IMR-90 (cell line): ENCODE results near the gene CROCC. TPM values are rescaled to one million over a fixed set of nuclear protein-coding genes. Genes with fewer than 3 reads are reported as not detected.

Experiments
- ATAC-seq: fragments of 200-7000 bp; cut with Tn5 transposase; 2 replicates; pipeline ENCODE4 v1.9.1; 2020; ENCODE audit warnings: low read depth, mild to moderate bottlenecking, moderate library complexity
- BruUV-seq: library from RNA; stranded (reverse); fragments of 400-500 nt; replicated peaks from 2 replicates; lab custom pipeline; 2021; lab: Mats Ljungman, UMichigan
- CTCF ChIA-PET: fragments of 300-600 bp; formaldehyde crosslinking; extraction: SDS; loops from one replicate; lab custom pipeline; 2021; ENCODE audit warnings: antibody characterized with exemption; lab: Yijun Ruan, JAX
- POLR2A ChIA-PET: fragments of 300-600 bp; sonication (Branson Sonifier 250); formaldehyde crosslinking; loops from one replicate; lab custom pipeline; 2022; ENCODE audit warnings: antibody characterized with exemption; ENCODE audit not compliant: unreplicated experiment; lab: Charles Lee
- DNase-seq: peaks from one replicate; pipeline ENCODE4 v3.0.0; 2013
- H2AFZ ChIP-seq: replicated peaks from 2 replicates; pipeline ENCODE3; 2013; ENCODE audit warnings: low read length, mild to moderate bottlenecking; ENCODE audit not compliant: poor library complexity
- H2AK5ac ChIP-seq: 2 replicates; pipeline ENCODE4 v1.6.1; 2013; ENCODE audit warnings: low read depth, low read length, inconsistent platforms
- H2AK9ac ChIP-seq: replicated peaks from 2 replicates; pipeline ENCODE3; 2013; ENCODE audit warnings: mild to moderate bottlenecking, low read depth, low read length, moderate library complexity; ENCODE audit not compliant: poor library complexity
- H2BK120ac ChIP-seq: 2 replicates; pipeline ENCODE4 v1.6.1; 2013; ENCODE audit warnings: low read depth, low read length, inconsistent platforms
- H2BK15ac ChIP-seq: 3 replicates; pipeline ENCODE4 v1.6.1; 2013; ENCODE audit warnings: low read depth, low read length, inconsistent platforms
- H2BK20ac ChIP-seq: 2 replicates; pipeline ENCODE4 v1.6.1; 2013; ENCODE audit warnings: low read depth, mild to moderate bottlenecking, inconsistent platforms, low read length, moderate library complexity
- H2BK5ac ChIP-seq: 2 replicates; pipeline ENCODE4 v1.6.1; 2013; ENCODE audit warnings: mild to moderate bottlenecking, low read depth, low read length, inconsistent platforms; ENCODE audit not compliant: poor library complexity, severe bottlenecking
- H3K14ac ChIP-seq: replicated peaks from 2 replicates; pipeline ENCODE4 v1.6.1; 2013; ENCODE audit warnings: low read depth, low read length, inconsistent platforms
- H3K18ac ChIP-seq: 2 replicates; pipeline ENCODE4 v1.6.1; 2013; ENCODE audit warnings: low read depth, low read length, control low read depth
- H3K23ac ChIP-seq: 2 replicates; pipeline ENCODE4 v1.6.1; 2013; ENCODE audit warnings: low read depth, low read length, inconsistent platforms
- H3K27ac ChIP-seq: 2 replicates; pipeline ENCODE4 v1.5.1; 2013; ENCODE audit warnings: mild to moderate bottlenecking, control low read depth, low read length; ENCODE audit not compliant: insufficient read depth
- H3K27me3 ChIP-seq: 2 replicates; pipeline ENCODE4 v1.6.1; 2013; ENCODE audit warnings: low read length; ENCODE audit not compliant: control insufficient read depth, insufficient read depth
- H3K36me3 ChIP-seq: 2 replicates; pipeline ENCODE4 v1.6.1; 2013; ENCODE audit warnings: low read length, mixed read lengths; ENCODE audit not compliant: control insufficient read depth, insufficient read depth
- H3K4ac ChIP-seq: 2 replicates; pipeline ENCODE4 v1.6.1; 2013; ENCODE audit warnings: low read depth, low read length, inconsistent platforms
- H3K4me1 ChIP-seq: 2 replicates; pipeline ENCODE4 v1.6.1; 2013; ENCODE audit warnings: low read length, mixed read lengths; ENCODE audit not compliant: control insufficient read depth, insufficient read depth
- H3K4me2 ChIP-seq: 2 replicates; pipeline ENCODE4 v1.6.1; 2013; ENCODE audit warnings: low read depth, mild to moderate bottlenecking, control low read depth, low read length, moderate library complexity
- H3K4me3 ChIP-seq: 2 replicates; pipeline ENCODE4 v1.5.1; 2013; ENCODE audit warnings: low read depth, mild to moderate bottlenecking, control low read depth, low read length, moderate library complexity; ENCODE audit not compliant: insufficient read depth
- H3K56ac ChIP-seq: 2 replicates; pipeline ENCODE4 v1.6.1; 2013; ENCODE audit warnings: low read length, inconsistent platforms; ENCODE audit not compliant: insufficient read depth; ENCODE audit errors: extremely low read depth
- H3K79me1 ChIP-seq, 2 experiments: 2 replicates each; pipeline ENCODE4 v1.6.1; 2013; ENCODE audit warnings: low read length in 2 of 2, inconsistent platforms in 1 of 2, low read depth in 1 of 2
- H3K9ac ChIP-seq: 2 replicates; pipeline ENCODE4 v1.6.1; 2013; ENCODE audit warnings: low read depth, low read length, control low read depth
- H3K9me1 ChIP-seq: 2 replicates; pipeline ENCODE4 v1.6.1; 2013; ENCODE audit warnings: low read length, inconsistent platforms; ENCODE audit not compliant: insufficient read depth
- H3K9me3 ChIP-seq: 2 replicates; pipeline ENCODE4 v1.6.1; 2013; ENCODE audit warnings: low read length; ENCODE audit not compliant: control insufficient read depth, insufficient read depth
- H4K20me1 ChIP-seq: 2 replicates; pipeline ENCODE4 v1.6.1; 2013; ENCODE audit warnings: low read length, inconsistent platforms; ENCODE audit not compliant: insufficient read depth
- H4K5ac ChIP-seq: 2 replicates; pipeline ENCODE4 v1.6.1; 2013; ENCODE audit warnings: mild to moderate bottlenecking, low read depth, low read length, control low read depth
- H4K8ac ChIP-seq, 2 experiments: 2 replicates each; pipeline ENCODE4 v1.6.1; 2013; ENCODE audit warnings: low read depth in 2 of 2, low read length in 2 of 2, control low read depth in 1 of 2, inconsistent platforms in 1 of 2
- H4K91ac ChIP-seq: 2 replicates; pipeline ENCODE4 v1.6.1; 2013; ENCODE audit warnings: low read depth, low read length, inconsistent platforms; ENCODE audit not compliant: insufficient read depth
- BHLHE40 ChIP-seq: fragments of 150-350 bp; IDR thresholded peaks from 2 replicates; pipeline ENCODE4 v1.6.1; 2016; ENCODE audit warnings: mild to moderate bottlenecking, low read depth, low read length
- CEBPB ChIP-seq: IDR thresholded peaks from 2 replicates; pipeline ENCODE4 v1.6.1; 2012; ENCODE audit warnings: low read depth, low read length, improper control_type of control experiment
- CHD1 ChIP-seq: IDR thresholded peaks from 2 replicates; pipeline ENCODE4 v1.6.1; 2012; ENCODE audit warnings: low read depth, low read length, improper control_type of control experiment
- CTCF ChIP-seq: conservative IDR thresholded peaks from 2 replicates; pipeline ENCODE4 v1.5.1; 2012; ENCODE audit warnings: mild to moderate bottlenecking, low read depth, low read length, improper control_type of control experiment
- ELK1 ChIP-seq: fragments of 150-350 bp; IDR thresholded peaks from 2 replicates; pipeline ENCODE4 v1.6.1; 2016; ENCODE audit warnings: low read depth, mild to moderate bottlenecking, low read length, moderate library complexity, borderline replicate concordance
- FOS ChIP-seq: fragments of 150-350 bp; IDR thresholded peaks from 2 replicates; pipeline ENCODE4 v1.6.1; 2016; ENCODE audit warnings: low read depth, low read length
- MAFK ChIP-seq: IDR thresholded peaks from 2 replicates; pipeline ENCODE4 v1.6.1; 2012; ENCODE audit warnings: low read depth, low read length, improper control_type of control experiment
- MAZ ChIP-seq: IDR thresholded peaks from 2 replicates; pipeline ENCODE4 v1.6.1; 2012; ENCODE audit warnings: low read depth, mild to moderate bottlenecking, low read length, improper control_type of control experiment, moderate library complexity, borderline replicate concordance
- MXI1 ChIP-seq: IDR thresholded peaks from 2 replicates; pipeline ENCODE4 v1.6.1; 2012; ENCODE audit warnings: low read depth, mild to moderate bottlenecking, low read length, moderate library complexity, borderline replicate concordance
- NFE2L2 ChIP-seq: fragments of 150-350 bp; IDR thresholded peaks from 2 replicates; pipeline ENCODE4 v1.6.1; 2016; ENCODE audit warnings: low read depth, mild to moderate bottlenecking, low read length
- POLR2A ChIP-seq: IDR thresholded peaks from 2 replicates; pipeline ENCODE4 v1.6.1; 2012; ENCODE audit warnings: mild to moderate bottlenecking, low read depth, low read length
- RAD21 ChIP-seq: IDR thresholded peaks from 2 replicates; pipeline ENCODE4 v1.6.1; 2012; ENCODE audit warnings: low read length, improper control_type of control experiment
- RCOR1 ChIP-seq: IDR thresholded peaks from 2 replicates; pipeline ENCODE4 v1.6.1; 2012; ENCODE audit warnings: mild to moderate bottlenecking, low read length, improper control_type of control experiment; ENCODE audit not compliant: insufficient replicate concordance
- RFX5 ChIP-seq: IDR thresholded peaks from 2 replicates; pipeline ENCODE4 v1.8.0; 2012; ENCODE audit warnings: low read depth, mild to moderate bottlenecking, low read length, moderate library complexity
- SMC3 ChIP-seq: fragments of 150-350 bp; IDR thresholded peaks from 2 replicates; pipeline ENCODE4 v1.6.1; 2016; ENCODE audit warnings: low read depth, mild to moderate bottlenecking, antibody characterized with exemption, low read length, moderate library complexity
- USF2 ChIP-seq: fragments of 150-350 bp; IDR thresholded peaks from 2 replicates; pipeline ENCODE4 v1.6.1; 2017; ENCODE audit warnings: mild to moderate bottlenecking, antibody characterized with exemption, low read length, low read depth
- whole genome bisulfite sequencing, 2 experiments: methylation state at CpG; one replicate each; pipeline versions ENCODE4 v1.1.5 to v1.1.7; 2013; ENCODE audit warnings: missing lambda C conversion rate in 2 of 2; ENCODE audit not compliant: insufficient read length in 1 of 2; ENCODE audit errors: extremely low coverage in 2 of 2; 5-methylcytosine and 5-hydroxymethylcytosine counted together
- dilution Hi-C: fragments of 300-500 bp; cut with HindIII; formaldehyde crosslinking; loops from one replicate; pipeline ENCODE4 v1.14.3; 2018; ENCODE audit warnings: low sequenced_read_pairs; ENCODE audit not compliant: unreplicated experiment
- in situ Hi-C: fragments of 300-500 bp; cut with MboI; formaldehyde crosslinking; loops from 3 replicates; pipeline ENCODE4 v1.14.3; 2019; ENCODE audit warnings: low sequenced_read_pairs, inconsistent platforms, mixed read lengths
- intact Hi-C: fragments of 100-400 bp; cut with micrococcal nuclease; formaldehyde crosslinking; loops from 2 replicates; pipeline ENCODE4 v1.10.0; 2022
- polyA plus RNA-seq, 3 experiments: library from polyadenylated mRNA; depleted of rRNA; stranded (reverse); fragments of >200 nt; gene quantifications; 2 replicates each; pipeline ENCODE4 v1.2.3, GENCODE V29; 2012; ENCODE audit warnings: low replicate concordance in 1 of 3
- total RNA-seq: library from RNA; depleted of rRNA; stranded (reverse); fragments of >200 nt; gene quantifications from 2 replicates; pipeline ENCODE4 v1.2.3, GENCODE V29; 2012

The CROCC gene
- total and polyA plus RNA-seq, 2 of the 4 experiments (the other 2 are of a cell fraction) = 7.5 to 13.7 TPM

- ChIA-PET CTCF (no interaction called here), POLR2A (no interaction called here)
- TF ChIP-seq MAFK (no peak), POLR2A (no peak), ELK1 (no peak), CHD1 (no peak), CTCF (no peak), USF2 (no peak), NFE2L2 (no peak), RFX5 (no peak), RAD21 (no peak), RCOR1 (no peak), CEBPB (no peak), SMC3 (no peak), MXI1 (no peak), MAZ (no peak), BHLHE40 (no peak), FOS (no peak)
- peaks cover 13% of the 10 kb centered on the region; the same call in 1 of the 2 replicates for H4K20me1 ChIP-seq
- H3K9me1 ChIP-seq = peaks cover 3% of the 10 kb centered on the region; the same call in 1 of the 2 replicates
- H3K9me3 ChIP-seq = no peaks in the 10 kb centered on the region
- no peak overlapping the region for H2BK120ac ChIP-seq
- H3K4me1 ChIP-seq = peaks cover 7% of the 10 kb centered on the region
- no CpG with 5 or more reads among the region's 4 CpGs for WGBS, 2 experiments
- H2AK5ac ChIP-seq = no peak overlapping the region
- dilution Hi-C loops (no loop called here), intact Hi-C loops (no loop called here), in situ Hi-C loops (no loop called here)
- H3K4me2 ChIP-seq = no peak overlapping the region
- H3K9ac ChIP-seq = no peak overlapping the region
- H2BK5ac ChIP-seq = no peak overlapping the region
- H3K56ac ChIP-seq = no peak overlapping the region
- H3K36me3 ChIP-seq = peaks cover 5% of the 10 kb centered on the region
- no peak overlapping the region for H3K14ac ChIP-seq
- H2AK9ac ChIP-seq = no peak overlapping the region
- no peak overlapping the region for H2BK15ac ChIP-seq
- no peak overlapping the region for H4K91ac ChIP-seq
- no peak overlapping the region for H2AFZ ChIP-seq
- peaks cover 7 to 14% of the 10 kb centered on the region in 2 experiments; a peak in 3 of 4 replicates for H3K79me1 ChIP-seq
- DNase-seq (no peak), ATAC-seq (no peak)
- H3K27ac ChIP-seq = no peak overlapping the region
- H3K4ac ChIP-seq = no peak overlapping the region
- H3K4me3 ChIP-seq = no peak overlapping the region
- H2BK20ac ChIP-seq = no peak overlapping the region
- no peak overlapping the region for H3K18ac ChIP-seq
- H4K5ac ChIP-seq = no peak overlapping the region
- H4K8ac ChIP-seq = no peak overlapping the region
- BruUV-seq = no TSS peak
- H3K27me3 ChIP-seq = no peaks in the 10 kb centered on the region
- no peak overlapping the region for H3K23ac ChIP-seq
These were observed 88.0 kb downstream of the CROCC start for GRCh38 chr1:17009706-17010105.
